GM12878 (cell line): ENCODE results near the gene DDX42.

Experiments
- BMI1 ChIP-seq: fragments of 450-650 bp; IDR thresholded peaks from 2 replicates; pipeline ENCODE4 v1.6.1; 2016; ENCODE audit warnings: mild to moderate bottlenecking, moderate library complexity, borderline replicate concordance
- CHD2 ChIP-seq: IDR thresholded peaks from 2 replicates; pipeline ENCODE4 v1.6.1; 2011; ENCODE audit warnings: low read depth, low read length, improper control_type of control experiment, borderline replicate concordance
- CTCF ChIP-seq, 3 experiments: IDR thresholded peaks in 2 of 3; conservative IDR thresholded peaks in 1 of 3; 2 replicates each; pipeline ENCODE4 v1.5.1; 2011; ENCODE audit warnings: low read depth in 3 of 3, low read length in 3 of 3, mild to moderate bottlenecking in 3 of 3, control low read depth in 2 of 3, moderate library complexity in 2 of 3, inconsistent platforms in 1 of 3, mixed read lengths in 1 of 3; ENCODE audit not compliant: control insufficient read depth in 2 of 3, insufficient read depth in 1 of 3; ENCODE audit errors: extremely low read depth in 1 of 3
- EP300 ChIP-seq, 2 experiments: fragments of 150-350 bp in 1 of 2; IDR thresholded peaks; 2 replicates each; pipeline ENCODE4 v1.6.1; 2011 to 2012; ENCODE audit warnings: low read depth in 2 of 2, low read length in 2 of 2, borderline replicate concordance in 1 of 2, improper control_type of control experiment in 1 of 2, inconsistent platforms in 1 of 2; ENCODE audit not compliant: control insufficient read depth in 1 of 2
- HCFC1 ChIP-seq: fragments of 150-350 bp; IDR thresholded peaks from 2 replicates; pipeline ENCODE4 v1.6.1; 2014; ENCODE audit warnings: low read length
- HDAC6 ChIP-seq: fragments of 200-600 bp; sonication (generic); IDR thresholded peaks from one replicate; pipeline ENCODE4 v1.8.0; 2017; ENCODE audit warnings: antibody characterized with exemption; ENCODE audit not compliant: unreplicated experiment
- POLR2A ChIP-seq: IDR thresholded peaks from 2 replicates; pipeline ENCODE4 v1.6.1; 2011; ENCODE audit warnings: low read depth, mild to moderate bottlenecking, low read length
- RAD21 ChIP-seq: IDR thresholded peaks from 2 replicates; pipeline ENCODE4 v1.6.1; 2011; ENCODE audit warnings: mild to moderate bottlenecking, low read depth, low read length, moderate library complexity; ENCODE audit not compliant: insufficient read depth
- SP1 ChIP-seq: IDR thresholded peaks from one replicate; pipeline ENCODE4 v1.6.1; 2011; ENCODE audit warnings: low read depth, low read length

- TF ChIP-seq HCFC1 (no peak), CTCF (IDR thresholded peaks at IDR 0.05 in 2 of 3, conservative IDR thresholded peaks at IDR 0.05 in 1 of 3; ENCODE audit: control insufficient read depth in 2 of 3, extremely low read depth in 1 of 3, insufficient read depth in 1 of 3, low read depth in 3 of 3, low read length in 3 of 3) (no peak), CHD2 (no peak), RAD21 (no peak), HDAC6 (no peak), EP300 (IDR thresholded peaks at IDR 0.05; ENCODE audit: borderline replicate concordance in 1 of 2, control insufficient read depth in 1 of 2, low read depth in 2 of 2, low read length in 2 of 2) (no peak), SP1 (no peak), POLR2A (no peak), BMI1 (no peak)
Observed at GRCh38 chr17:63760771-63761539, 13.0 kb upstream of the DDX42 start.
